ENCODE data around the gene OR51T1.

The OR51T1 gene

GRCh38 chr11:4926608-4927007 lies 44.9 kb downstream of the OR51T1 start:
- no peak for DNase-seq (ENCODE audit: low spot score)

All from Ammon's horn (tissue), 1 donor.